GM13977 (cell line): ENCODE data around the gene ZNF467.
A peak's percentile ranks its signal among the peaks of the same experiment; 100 is the strongest.

Experiments used
- DNase-seq: peaks from one replicate; pipeline ENCODE4 v3.0.0; 2012; ENCODE audit warnings: low spot score
- in situ Hi-C: fragments of 300-500 bp; cut with MboI; formaldehyde crosslinking; loops from one replicate; pipeline ENCODE4 v1.12.0; 2022; ENCODE audit warnings: low sequenced_read_pairs, low pct_unique_long_range_greater_than_20kb, mixed read lengths, inconsistent platforms; ENCODE audit not compliant: unreplicated experiment
- TF ChIP-seq, protein P1 (sequence below): IDR thresholded peaks from 2 replicates; pipeline ENCODE4 v1.5.1; 2012; ENCODE audit warnings: mild to moderate bottlenecking, control low read depth; ENCODE audit not compliant: insufficient read depth; ENCODE audit errors: extremely low read depth, missing control alignments

ZNF467 gene

DNA sequence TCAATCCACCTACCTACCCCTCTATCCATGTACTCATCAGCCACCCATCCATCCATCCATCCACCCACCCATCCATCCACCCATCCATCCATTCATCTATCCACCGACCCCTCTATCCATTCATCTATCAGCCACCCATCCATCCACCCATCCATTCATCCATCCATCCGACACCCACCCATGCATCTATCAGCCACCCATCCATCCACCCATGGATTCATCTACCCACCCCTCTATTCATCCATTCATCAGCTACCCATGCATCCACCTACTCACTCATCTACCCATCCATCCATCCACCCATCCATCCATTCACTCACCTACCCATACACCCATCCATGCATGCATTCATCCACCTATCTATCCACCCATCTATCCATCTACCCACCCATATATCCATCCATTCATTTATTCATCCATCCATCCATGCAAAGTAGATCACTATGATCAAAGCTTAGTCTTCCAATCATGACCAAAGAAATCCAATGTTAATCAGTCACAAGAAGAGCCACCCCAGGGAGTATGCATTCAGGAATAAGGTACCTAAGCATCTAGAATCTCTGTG is 27.7 kb upstream of the ZNF467 start:
- DNase-seq = no peak
- in situ Hi-C loops = no loop called here
- TF ChIP-seq, protein P1, sequence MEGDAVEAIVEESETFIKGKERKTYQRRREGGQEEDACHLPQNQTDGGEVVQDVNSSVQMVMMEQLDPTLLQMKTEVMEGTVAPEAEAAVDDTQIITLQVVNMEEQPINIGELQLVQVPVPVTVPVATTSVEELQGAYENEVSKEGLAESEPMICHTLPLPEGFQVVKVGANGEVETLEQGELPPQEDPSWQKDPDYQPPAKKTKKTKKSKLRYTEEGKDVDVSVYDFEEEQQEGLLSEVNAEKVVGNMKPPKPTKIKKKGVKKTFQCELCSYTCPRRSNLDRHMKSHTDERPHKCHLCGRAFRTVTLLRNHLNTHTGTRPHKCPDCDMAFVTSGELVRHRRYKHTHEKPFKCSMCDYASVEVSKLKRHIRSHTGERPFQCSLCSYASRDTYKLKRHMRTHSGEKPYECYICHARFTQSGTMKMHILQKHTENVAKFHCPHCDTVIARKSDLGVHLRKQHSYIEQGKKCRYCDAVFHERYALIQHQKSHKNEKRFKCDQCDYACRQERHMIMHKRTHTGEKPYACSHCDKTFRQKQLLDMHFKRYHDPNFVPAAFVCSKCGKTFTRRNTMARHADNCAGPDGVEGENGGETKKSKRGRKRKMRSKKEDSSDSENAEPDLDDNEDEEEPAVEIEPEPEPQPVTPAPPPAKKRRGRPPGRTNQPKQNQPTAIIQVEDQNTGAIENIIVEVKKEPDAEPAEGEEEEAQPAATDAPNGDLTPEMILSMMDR = no peak

DNA sequence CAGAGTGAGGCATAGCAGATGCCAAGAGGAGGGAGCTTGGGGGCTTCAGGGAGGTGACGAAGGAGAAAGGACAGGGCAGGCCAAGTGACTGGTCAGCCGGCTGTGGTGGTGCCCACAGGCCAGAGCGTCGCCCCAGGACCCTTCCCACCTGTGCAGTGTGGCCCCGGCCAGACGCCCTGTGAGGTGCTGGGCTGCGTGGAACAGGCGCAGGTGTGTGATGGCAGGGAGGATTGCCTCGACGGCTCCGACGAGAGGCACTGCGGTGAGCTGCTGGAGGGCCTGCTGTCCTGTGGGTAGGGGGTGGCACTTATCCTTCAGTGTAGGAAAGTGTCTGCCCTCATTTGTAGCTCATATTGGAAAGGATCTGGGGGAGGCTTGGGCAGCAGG is 26.8 kb upstream of the ZNF467 start:
- TF ChIP-seq, protein P1 = no peak

DNA sequence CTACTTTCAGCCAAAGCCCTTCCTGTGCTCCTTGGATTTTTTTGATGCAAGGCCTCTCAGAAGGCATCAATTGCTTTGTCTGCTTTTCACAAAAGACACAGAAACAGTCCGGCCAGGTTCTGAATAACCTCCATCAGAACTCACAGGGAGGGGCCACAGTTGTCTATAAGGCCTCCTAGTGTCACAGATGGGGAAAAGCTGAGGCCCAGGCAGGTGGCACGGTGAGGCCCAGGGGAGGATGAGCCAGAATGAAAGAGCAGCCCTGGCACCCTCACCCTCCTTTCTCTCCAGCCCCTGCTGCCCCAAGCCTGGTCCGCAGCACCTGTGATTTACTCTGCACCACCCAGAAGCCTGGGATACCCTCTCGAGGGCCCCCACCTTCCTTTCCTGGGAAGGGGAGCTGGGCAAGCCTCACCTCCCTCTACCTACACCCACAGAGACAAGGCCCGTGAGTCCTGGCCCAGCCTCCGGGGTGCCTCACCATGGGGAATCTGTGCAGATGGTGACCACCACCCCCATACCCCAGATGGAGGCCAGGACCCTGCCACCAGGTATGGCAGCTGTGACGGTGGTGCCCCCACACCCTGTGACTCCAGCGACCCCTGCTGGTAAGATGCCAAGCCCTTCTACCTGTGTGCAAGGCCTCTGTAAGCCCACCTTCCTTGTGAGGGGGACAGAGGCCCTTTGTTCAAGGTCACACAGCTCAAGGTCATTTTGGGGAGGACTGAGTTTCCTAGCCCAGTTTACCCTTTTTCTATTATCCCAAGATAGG is 26.2 kb upstream of the ZNF467 start:
- peak; percentile 83 for DNase-seq
- in situ Hi-C loops = no loop called here
- TF ChIP-seq, protein P1 = peak; percentile 63

More for the DNA sequence above, 26.8 kb upstream of the ZNF467 start:
- in situ Hi-C loops = no loop called here
- DNase-seq = no peak

DNA sequence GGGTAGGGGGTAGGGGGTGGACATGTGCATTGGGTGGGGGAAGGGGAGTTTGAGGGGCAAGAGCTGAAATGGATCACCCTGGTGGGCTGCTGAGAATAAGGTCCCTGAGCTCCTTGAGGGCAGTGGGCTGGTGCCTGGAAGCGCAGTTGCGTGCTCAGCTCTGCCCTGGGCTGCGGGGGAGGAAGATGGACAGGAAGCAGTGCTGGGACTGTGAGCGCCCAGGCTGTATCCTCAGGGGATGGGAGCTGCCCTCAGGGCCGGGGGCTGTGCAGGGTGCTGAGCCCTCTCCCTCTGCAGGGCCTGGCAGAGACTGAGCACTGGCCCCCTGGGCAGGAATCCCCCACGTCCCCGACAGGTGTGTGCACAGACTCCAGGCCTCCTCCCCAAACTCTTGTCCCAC is 24.4 kb upstream of the ZNF467 start:
- TF ChIP-seq, protein P1 = no peak
- DNase-seq = no peak
- in situ Hi-C loops = no loop called here

DNA sequence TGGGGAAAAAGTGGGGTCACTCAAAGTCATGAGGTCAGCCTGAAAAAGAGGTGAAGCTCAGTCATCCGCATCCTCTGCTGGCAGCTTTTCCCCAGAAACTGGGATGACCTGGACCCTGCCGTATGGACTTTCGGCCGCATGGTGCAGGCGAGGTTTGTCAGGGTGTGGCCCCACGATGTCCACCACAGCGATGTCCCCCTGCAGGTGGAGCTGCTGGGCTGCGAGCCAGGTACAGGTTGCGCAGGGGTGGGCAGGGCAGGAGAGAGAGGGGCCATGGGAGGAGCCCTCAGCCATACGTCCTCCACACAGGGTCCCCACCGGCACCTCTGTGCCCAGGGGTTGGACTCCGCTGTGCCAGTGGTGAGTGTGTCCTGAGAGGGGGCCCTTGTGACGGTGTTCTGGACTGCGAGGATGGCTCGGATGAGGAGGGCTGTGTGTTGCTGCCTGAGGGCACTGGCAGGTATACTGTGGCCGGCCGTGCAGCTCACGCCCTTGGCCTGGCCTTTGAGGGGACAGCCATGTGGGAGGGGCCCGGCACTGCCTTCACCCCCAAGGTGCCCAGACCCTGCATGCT is 23.0 kb upstream of the ZNF467 start:
- TF ChIP-seq, protein P1 = no peak
- no peak for DNase-seq
- in situ Hi-C loops = no loop called here

DNA sequence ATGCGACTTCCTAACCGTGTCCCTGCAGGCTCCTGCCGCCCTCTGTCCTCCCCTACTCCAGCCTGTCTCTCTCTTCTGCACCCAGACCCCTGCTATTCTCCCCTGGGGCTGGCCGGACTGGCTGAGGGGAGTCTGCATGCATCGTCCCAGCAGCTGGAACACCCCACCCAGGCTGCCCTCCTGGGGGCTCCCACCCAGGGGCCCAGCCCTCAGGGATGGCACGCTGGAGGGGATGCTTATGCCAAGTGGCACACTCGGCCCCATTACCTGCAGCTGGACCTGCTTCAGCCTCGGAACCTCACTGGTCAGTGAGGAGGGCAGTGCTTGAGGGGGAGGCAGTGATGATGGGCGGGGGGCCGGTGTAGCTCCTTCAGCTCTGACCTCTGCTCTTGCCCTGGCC is 21.7 kb upstream of the ZNF467 start:
- in situ Hi-C loops = no loop called here
- no peak for DNase-seq
- TF ChIP-seq, protein P1 = no peak
